IMR-90 (cell line): ENCODE measurements around the gene SCFD2.

ENCODE experiments used
- CTCF ChIP-seq: conservative IDR thresholded peaks from 2 replicates; pipeline ENCODE4 v1.5.1; 2012; ENCODE audit warnings: mild to moderate bottlenecking, low read depth, low read length, improper control_type of control experiment
- FOS ChIP-seq: fragments of 150-350 bp; IDR thresholded peaks from 2 replicates; pipeline ENCODE4 v1.6.1; 2016; ENCODE audit warnings: low read depth, low read length
- POLR2A ChIP-seq: IDR thresholded peaks from 2 replicates; pipeline ENCODE4 v1.6.1; 2012; ENCODE audit warnings: mild to moderate bottlenecking, low read depth, low read length

GRCh38 chr4:52889778-52890520, 475.9 kb downstream of the SCFD2 start:
- TF ChIP-seq CTCF (no peak), POLR2A (no peak), FOS (no peak)
